ENCODE results near the gene PLCL1. TPM values are rescaled to one million over a fixed set of nuclear protein-coding genes. Genes with fewer than 3 reads are reported as not detected.

Gene PLCL1
- total RNA-seq, 2 donors from 2014 or later, result 25.6 to 26.2 TPM

- Histone ChIP-seq H3K27ac (no peak overlapping the region), H3K9me3 (no peaks in the 10 kb centered on the region), H3K27me3 (replicated peaks; ENCODE audit: insufficient read depth) (no peaks in the 10 kb centered on the region), H3K4me3 (no peak overlapping the region), H3K4me1 (ENCODE audit: control insufficient read depth in 1 of 2, low read depth in 2 of 2) (no peaks in the 10 kb centered on the region), H3K36me3 (peaks cover 1% of the 10 kb centered on the region)
- DNase-seq (ENCODE audit: low spot score) (no peak), ATAC-seq (ENCODE audit: insufficient number of reproducible peaks, low FRiP score, low read depth) (no peak)
- TF ChIP-seq CTCF (IDR thresholded peaks at IDR 0.05), result no peak
Measured at GRCh38 chr2:198084156-198084555, 279.8 kb downstream of the PLCL1 start.

- Histone ChIP-seq H3K4me3 (no peak overlapping the region), H3K27me3 (replicated peaks; ENCODE audit: insufficient read depth) (no peaks in the 10 kb centered on the region), H3K36me3 (no peaks in the 10 kb centered on the region), H3K27ac (no peak overlapping the region), H3K4me1 (ENCODE audit: control insufficient read depth in 1 of 2, low read depth in 2 of 2) (peaks cover 24 to 57% of the 10 kb centered on the region in 2 donors), H3K9me3 (no peaks in the 10 kb centered on the region)
- ATAC-seq (ENCODE audit: insufficient number of reproducible peaks, low FRiP score, low read depth) (no peak), DNase-seq (ENCODE audit: low spot score) (no peak)
- TF ChIP-seq CTCF (IDR thresholded peaks at IDR 0.05), result no peak
Measured at GRCh38 chr2:198096002-198096401, 291.6 kb downstream of the PLCL1 start.

- ATAC-seq (ENCODE audit: insufficient number of reproducible peaks, low FRiP score, low read depth), result no peak
- no peaks in the 10 kb centered on the region for H3K36me3 ChIP-seq
- no peak for TF ChIP-seq CTCF (IDR thresholded peaks at IDR 0.05)
Measured at GRCh38 chr2:198096965-198097364, 292.6 kb downstream of the PLCL1 start.

GRCh38 chr2:198097630-198098029 lies 293.2 kb downstream of the PLCL1 start:
- no peak for DNase-seq (ENCODE audit: low spot score)
- H3K27me3 ChIP-seq (replicated peaks; ENCODE audit: insufficient read depth), result no peaks in the 10 kb centered on the region
- no peak for TF ChIP-seq CTCF (IDR thresholded peaks at IDR 0.05)
- no peak overlapping the region for H3K27ac ChIP-seq
- H3K4me1 ChIP-seq (ENCODE audit: control insufficient read depth in 1 of 2, low read depth in 2 of 2), result peaks cover 28 to 73% of the 10 kb centered on the region in 2 donors
- H3K36me3 ChIP-seq, result no peaks in the 10 kb centered on the region
- H3K9me3 ChIP-seq, result no peaks in the 10 kb centered on the region
- H3K4me3 ChIP-seq, result no peak overlapping the region
- no peak for ATAC-seq (ENCODE audit: insufficient number of reproducible peaks, low FRiP score, low read depth)

More at GRCh38 chr2:198096965-198097364, 292.6 kb downstream of the PLCL1 start:
- Histone ChIP-seq H3K27me3 (replicated peaks; ENCODE audit: insufficient read depth) (no peaks in the 10 kb centered on the region), H3K27ac (no peak overlapping the region), H3K4me3 (no peak overlapping the region), H3K4me1 (ENCODE audit: control insufficient read depth in 1 of 2, low read depth in 2 of 2) (peaks cover 24 to 67% of the 10 kb centered on the region in 2 donors), H3K9me3 (no peaks in the 10 kb centered on the region)
- DNase-seq (ENCODE audit: low spot score), result no peak

GRCh38 chr2:198098386-198098785 lies 294.0 kb downstream of the PLCL1 start:
- no peaks in the 10 kb centered on the region for H3K36me3 ChIP-seq
- H3K27me3 ChIP-seq (replicated peaks; ENCODE audit: insufficient read depth), result no peaks in the 10 kb centered on the region
- peaks cover 34 to 69% of the 10 kb centered on the region in 2 donors for H3K4me1 ChIP-seq (ENCODE audit: control insufficient read depth in 1 of 2, low read depth in 2 of 2)
- TF ChIP-seq CTCF (IDR thresholded peaks at IDR 0.05), result no peak
- no peak overlapping the region for H3K27ac ChIP-seq
- no peaks in the 10 kb centered on the region for H3K9me3 ChIP-seq
- no peak for ATAC-seq (ENCODE audit: insufficient number of reproducible peaks, low FRiP score, low read depth)
- H3K4me3 ChIP-seq, result no peak overlapping the region
- no peak for DNase-seq (ENCODE audit: low spot score)
